Mammary epithelial cell (primary cell): ENCODE measurements around the gene MAML1.

Source experiments
- EZH2 ChIP-seq: IDR thresholded peaks from 2 replicates; pipeline ENCODE4 v1.6.1; 2012; ENCODE audit warnings: low read length, inconsistent platforms, borderline replicate concordance
- TF ChIP-seq, protein P1 (sequence below), 2 donors: IDR thresholded peaks in 1 of 2; conservative IDR thresholded peaks in 1 of 2; 2 replicates each; pipeline ENCODE4 v1.5.1; 2011 to 2012; ENCODE audit warnings: inconsistent platforms in 2 of 2, low read length in 2 of 2, mild to moderate bottlenecking in 2 of 2, control low read depth in 1 of 2, low read depth in 1 of 2; ENCODE audit not compliant: insufficient read depth in 1 of 2; ENCODE audit errors: extremely low read depth in 1 of 2

DNA sequence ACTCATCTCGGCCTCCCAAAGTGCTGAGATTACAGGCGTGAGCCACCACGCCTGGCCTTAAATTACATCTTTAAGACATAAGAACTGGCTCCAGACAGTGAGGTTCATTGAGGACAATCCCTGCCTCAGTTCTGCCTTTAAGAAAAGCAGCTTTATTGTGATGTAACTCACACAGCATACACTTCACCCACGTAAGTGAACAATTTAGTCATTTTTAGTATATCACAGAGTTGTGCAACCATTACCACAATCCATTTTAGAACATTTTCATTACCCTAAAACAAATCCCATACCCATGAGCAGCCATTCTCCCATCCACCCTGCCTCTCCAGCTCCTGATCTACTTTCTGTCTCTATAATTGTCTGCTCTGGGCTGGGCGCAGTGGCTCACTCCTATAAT lies 37.2 kb downstream of the MAML1 start:
- TF ChIP-seq, protein P1, sequence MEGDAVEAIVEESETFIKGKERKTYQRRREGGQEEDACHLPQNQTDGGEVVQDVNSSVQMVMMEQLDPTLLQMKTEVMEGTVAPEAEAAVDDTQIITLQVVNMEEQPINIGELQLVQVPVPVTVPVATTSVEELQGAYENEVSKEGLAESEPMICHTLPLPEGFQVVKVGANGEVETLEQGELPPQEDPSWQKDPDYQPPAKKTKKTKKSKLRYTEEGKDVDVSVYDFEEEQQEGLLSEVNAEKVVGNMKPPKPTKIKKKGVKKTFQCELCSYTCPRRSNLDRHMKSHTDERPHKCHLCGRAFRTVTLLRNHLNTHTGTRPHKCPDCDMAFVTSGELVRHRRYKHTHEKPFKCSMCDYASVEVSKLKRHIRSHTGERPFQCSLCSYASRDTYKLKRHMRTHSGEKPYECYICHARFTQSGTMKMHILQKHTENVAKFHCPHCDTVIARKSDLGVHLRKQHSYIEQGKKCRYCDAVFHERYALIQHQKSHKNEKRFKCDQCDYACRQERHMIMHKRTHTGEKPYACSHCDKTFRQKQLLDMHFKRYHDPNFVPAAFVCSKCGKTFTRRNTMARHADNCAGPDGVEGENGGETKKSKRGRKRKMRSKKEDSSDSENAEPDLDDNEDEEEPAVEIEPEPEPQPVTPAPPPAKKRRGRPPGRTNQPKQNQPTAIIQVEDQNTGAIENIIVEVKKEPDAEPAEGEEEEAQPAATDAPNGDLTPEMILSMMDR (conservative IDR thresholded peaks at IDR 0.05 in 1 of 2, IDR thresholded peaks at IDR 0.05 in 1 of 2; ENCODE audit: extremely low read depth in 1 of 2, insufficient read depth in 1 of 2, low read depth in 1 of 2, low read length in 2 of 2), result no peak
- TF ChIP-seq EZH2, result no peak
